Liver (tissue), 9 donors: ENCODE results near the gene TTLL7. TPM values are rescaled to one million over a fixed set of nuclear protein-coding genes. Genes with fewer than 3 reads are reported as not detected.
A peak's percentile ranks its signal among the peaks of the same experiment; 100 is the strongest.

Experiments
- DNase-seq: peaks from one replicate; pipeline ENCODE4 v3.0.0-alpha.2; 2017; ENCODE audit warnings: low spot score
- H3K27ac ChIP-seq, 2 donors: one replicate each; pipeline ENCODE4 v1.7.0; 2013; ENCODE audit warnings: inconsistent platforms in 2 of 2, low read length in 2 of 2, control low read depth in 1 of 2, low read depth in 1 of 2, mild to moderate bottlenecking in 1 of 2
- H3K27me3 ChIP-seq, 4 donors: one replicate each; pipeline versions ENCODE4 v1.6.1 to v1.7.0; 2013; ENCODE audit warnings: low read length in 3 of 4, inconsistent platforms in 1 of 4, mild to moderate bottlenecking in 1 of 4, moderate library complexity in 1 of 4; ENCODE audit not compliant: control insufficient read depth in 4 of 4, insufficient read depth in 4 of 4
- H3K36me3 ChIP-seq, 4 donors: one replicate each; pipeline versions ENCODE4 v1.6.1 to v1.7.0; 2013; ENCODE audit warnings: low read length in 3 of 4, mild to moderate bottlenecking in 3 of 4, low read depth in 1 of 4, moderate library complexity in 1 of 4; ENCODE audit not compliant: control insufficient read depth in 4 of 4, insufficient read depth in 3 of 4
- H3K4me1 ChIP-seq, 4 donors: one replicate each; pipeline versions ENCODE4 v1.6.1 to v1.7.0; 2013; ENCODE audit warnings: low read length in 3 of 4, mild to moderate bottlenecking in 3 of 4, moderate library complexity in 1 of 4; ENCODE audit not compliant: control insufficient read depth in 4 of 4, insufficient read depth in 4 of 4
- H3K4me3 ChIP-seq, 3 donors: one replicate each; pipeline versions ENCODE4 v1.6.1 to v1.7.0; 2013; ENCODE audit warnings: low read length in 3 of 3, control low read depth in 1 of 3, low read depth in 1 of 3, mild to moderate bottlenecking in 1 of 3
- H3K9ac ChIP-seq, 2 donors: one replicate each; pipeline ENCODE4 v1.7.0; 2013; ENCODE audit warnings: low read length in 2 of 2, mild to moderate bottlenecking in 2 of 2, moderate library complexity in 2 of 2, control low read depth in 1 of 2, low read depth in 1 of 2
- H3K9me3 ChIP-seq, 4 donors: one replicate each; pipeline versions ENCODE4 v1.6.1 to v1.7.0; 2013; ENCODE audit warnings: low read length in 3 of 4; ENCODE audit not compliant: control insufficient read depth in 4 of 4
- EGR1 ChIP-seq, 2 donors: IDR thresholded peaks; 2 replicates each; pipeline ENCODE4 v1.6.1; 2016 to 2018; ENCODE audit warnings: antibody characterized with exemption in 2 of 2, low read depth in 2 of 2
- FOXA1 ChIP-seq: IDR thresholded peaks from 2 replicates; pipeline ENCODE4 v1.6.1; 2016; ENCODE audit warnings: antibody characterized with exemption
- FOXA2 ChIP-seq: IDR thresholded peaks from 2 replicates; pipeline ENCODE4 v1.6.1; 2016; ENCODE audit warnings: antibody characterized with exemption
- GABPA ChIP-seq, 2 donors: IDR thresholded peaks in 1 of 2; conservative IDR thresholded peaks in 1 of 2; 2 replicates each; pipeline ENCODE4 v1.6.1; 2016; ENCODE audit warnings: antibody characterized with exemption in 2 of 2, mild to moderate bottlenecking in 1 of 2, moderate library complexity in 1 of 2
- HNF4A ChIP-seq, 2 donors: conservative IDR thresholded peaks; 2 replicates each; pipeline ENCODE4 v1.6.1; 2016; ENCODE audit warnings: antibody characterized with exemption in 2 of 2, mild to moderate bottlenecking in 2 of 2
- HNF4G ChIP-seq: IDR thresholded peaks from 2 replicates; pipeline ENCODE4 v1.6.1; 2016; ENCODE audit warnings: antibody characterized with exemption
- JUND ChIP-seq, 2 donors: IDR thresholded peaks; 2 replicates each; pipeline ENCODE4 v1.6.1; 2016; ENCODE audit warnings: antibody characterized with exemption in 2 of 2
- MAX ChIP-seq: IDR thresholded peaks from 2 replicates; pipeline ENCODE4 v1.6.1; 2016; ENCODE audit warnings: antibody characterized with exemption
- NR2F2 ChIP-seq: IDR thresholded peaks from 2 replicates; pipeline ENCODE4 v1.6.1; 2016; ENCODE audit warnings: antibody characterized with exemption
- RAD21 ChIP-seq, 2 donors: IDR thresholded peaks; 2 replicates each; pipeline ENCODE4 v1.6.1; 2016; ENCODE audit warnings: antibody characterized with exemption in 2 of 2, mild to moderate bottlenecking in 2 of 2
- REST ChIP-seq: IDR thresholded peaks from 2 replicates; pipeline ENCODE4 v1.6.1; 2016; ENCODE audit warnings: antibody characterized with exemption, mild to moderate bottlenecking
- RXRA ChIP-seq, 2 donors: IDR thresholded peaks; 2 replicates each; pipeline ENCODE4 v1.6.1; 2017 to 2018; ENCODE audit warnings: antibody characterized with exemption in 2 of 2, mild to moderate bottlenecking in 1 of 2
- SP1 ChIP-seq: IDR thresholded peaks from 2 replicates; pipeline ENCODE4 v1.6.1; 2018; ENCODE audit warnings: antibody characterized with exemption, mild to moderate bottlenecking
- TAF1 ChIP-seq: conservative IDR thresholded peaks from 2 replicates; pipeline ENCODE4 v1.6.1; 2016; ENCODE audit warnings: antibody characterized with exemption, mild to moderate bottlenecking
- YY1 ChIP-seq: IDR thresholded peaks from 2 replicates; pipeline ENCODE4 v1.6.1; 2016; ENCODE audit warnings: antibody characterized with exemption, mild to moderate bottlenecking
- WGBS: extraction: QIAGEN DNeasy Blood & Tissue Kit; methylation state at CpG from one replicate; pipeline ENCODE4 v1.1.7; 2013; 5-methylcytosine and 5-hydroxymethylcytosine counted together
- polyA plus RNA-seq, 2 donors: library from polyadenylated mRNA; stranded (reverse) in 1 of 2; unstranded in 1 of 2; fragments of 200-250 nt in 1 of 2; fragments of >200 nt in 1 of 2; fragmentation: Nextera tagmentation in 1 of 2; extraction: Ambion mirVana in 1 of 2; gene quantifications; one replicate each; pipeline versions ENCODE4 v1.2.1 to v1.2.3, GENCODE V29; 2013 to 2015
- total RNA-seq, 2 donors: library from RNA; depleted of rRNA; stranded (reverse); fragments of >200 nt; gene quantifications; one replicate each; pipeline ENCODE4 v1.2.3, GENCODE V29; 2014
- TF ChIP-seq, protein P1 (sequence below): IDR thresholded peaks from 2 replicates; pipeline ENCODE4 v1.6.1; 2016; ENCODE audit warnings: antibody characterized with exemption
- TF ChIP-seq, protein P2 (sequence below): fragments of 150-350 bp; IDR thresholded peaks from 2 replicates; pipeline ENCODE4 v1.5.1; 2017; ENCODE audit warnings: improper control_type of control experiment, low read depth, low read length; ENCODE audit not compliant: missing input control
- donor health status: healthy.
- donor health status: healthy.
- donor health status: healthy.
- donor health status: healthy.
- donor health status: healthy.

Gene TTLL7
- total and polyA plus RNA-seq, 4 donors, result 1.1 to 6.0 (median 1.9) TPM

DNA sequence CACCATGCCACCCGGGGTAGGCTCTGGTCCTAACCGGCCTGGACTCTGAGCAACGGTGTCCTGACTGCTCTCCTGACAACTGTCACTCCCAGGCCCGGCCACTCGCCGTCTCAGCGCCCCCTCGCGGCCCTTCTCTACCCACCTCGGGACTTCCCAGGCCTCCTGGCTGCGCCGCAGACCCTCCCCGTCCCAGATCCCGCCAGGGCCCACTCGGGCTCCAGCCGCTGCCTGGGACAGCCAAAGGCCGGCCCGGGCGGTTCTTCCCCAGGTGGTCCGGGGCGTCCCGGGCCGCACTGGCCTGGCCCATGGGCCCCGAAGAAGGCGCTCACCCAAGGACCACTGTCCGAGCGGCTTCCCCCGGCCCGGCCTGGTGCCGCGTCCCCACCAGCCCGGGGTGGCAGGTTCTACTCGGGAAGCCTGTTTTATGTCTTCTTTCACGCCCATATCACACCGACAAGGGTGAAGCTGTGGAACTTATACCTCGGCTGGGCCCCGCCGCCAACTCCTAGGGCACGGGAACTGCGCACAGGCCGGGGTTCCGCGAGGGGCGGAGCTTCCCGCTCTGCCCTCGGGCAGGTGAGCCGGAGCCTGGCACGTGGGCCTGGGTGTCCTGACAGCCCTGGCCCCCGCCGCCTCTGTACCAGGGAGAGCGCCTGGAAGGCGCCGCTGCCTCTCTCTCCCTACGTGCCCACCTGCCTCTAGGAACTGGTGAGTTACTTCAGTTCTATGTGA is 138.3 kb downstream of the TTLL7 start:
- Histone ChIP-seq H3K4me1 (peaks cover 0 to 18% (median 9%) of the 10 kb centered on the region in 4 donors), H3K4me3 (peak overlapping the region; percentile 59 to 80 (median 73)), H3K9ac (peak overlapping the region; percentile 82 to 99), H3K27me3 (no peaks in the 10 kb centered on the region), H3K27ac (peak overlapping the region; percentile 97 to 99), H3K36me3 (no peaks in the 10 kb centered on the region), H3K9me3 (no peaks in the 10 kb centered on the region)
- DNase-seq, result peak; percentile 81
- 4% methylated on average over 54 of the region's 54 CpGs for WGBS
- TF ChIP-seq YY1 (peak; percentile 42), RAD21 (IDR thresholded peaks at IDR 0.05) (peak; percentile 82 to 87), RXRA (IDR thresholded peaks at IDR 0.05) (no peak), GABPA (IDR thresholded peaks at IDR 0.05 in 1 of 2, conservative IDR thresholded peaks at IDR 0.05 in 1 of 2) (no peak), MAX (no peak), SP1 (no peak), REST (peak; percentile 60), TAF1 (no peak), EGR1 (IDR thresholded peaks at IDR 0.05; ENCODE audit: low read depth in 2 of 2) (no peak), HNF4A (conservative IDR thresholded peaks at IDR 0.05) (peak; percentile 36 to 40)
- TF ChIP-seq, protein P1, sequence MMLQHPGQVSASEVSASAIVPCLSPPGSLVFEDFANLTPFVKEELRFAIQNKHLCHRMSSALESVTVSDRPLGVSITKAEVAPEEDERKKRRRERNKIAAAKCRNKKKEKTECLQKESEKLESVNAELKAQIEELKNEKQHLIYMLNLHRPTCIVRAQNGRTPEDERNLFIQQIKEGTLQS, result no peak
- TF ChIP-seq, protein P2, sequence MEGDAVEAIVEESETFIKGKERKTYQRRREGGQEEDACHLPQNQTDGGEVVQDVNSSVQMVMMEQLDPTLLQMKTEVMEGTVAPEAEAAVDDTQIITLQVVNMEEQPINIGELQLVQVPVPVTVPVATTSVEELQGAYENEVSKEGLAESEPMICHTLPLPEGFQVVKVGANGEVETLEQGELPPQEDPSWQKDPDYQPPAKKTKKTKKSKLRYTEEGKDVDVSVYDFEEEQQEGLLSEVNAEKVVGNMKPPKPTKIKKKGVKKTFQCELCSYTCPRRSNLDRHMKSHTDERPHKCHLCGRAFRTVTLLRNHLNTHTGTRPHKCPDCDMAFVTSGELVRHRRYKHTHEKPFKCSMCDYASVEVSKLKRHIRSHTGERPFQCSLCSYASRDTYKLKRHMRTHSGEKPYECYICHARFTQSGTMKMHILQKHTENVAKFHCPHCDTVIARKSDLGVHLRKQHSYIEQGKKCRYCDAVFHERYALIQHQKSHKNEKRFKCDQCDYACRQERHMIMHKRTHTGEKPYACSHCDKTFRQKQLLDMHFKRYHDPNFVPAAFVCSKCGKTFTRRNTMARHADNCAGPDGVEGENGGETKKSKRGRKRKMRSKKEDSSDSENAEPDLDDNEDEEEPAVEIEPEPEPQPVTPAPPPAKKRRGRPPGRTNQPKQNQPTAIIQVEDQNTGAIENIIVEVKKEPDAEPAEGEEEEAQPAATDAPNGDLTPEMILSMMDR, result peak; percentile 71

- Histone ChIP-seq H3K36me3 (no peaks in the 10 kb centered on the region), H3K4me1 (peaks cover 0 to 21% (median 9%) of the 10 kb centered on the region in 4 donors), H3K27me3 (no peaks in the 10 kb centered on the region), H3K4me3 (no peak overlapping the region), H3K9me3 (no peaks in the 10 kb centered on the region), H3K9ac (no peak overlapping the region), H3K27ac (no peak overlapping the region)
- DNase-seq, result no peak
- 93% methylated on average over 2 of the region's 2 CpGs for WGBS
- TF ChIP-seq EGR1 (IDR thresholded peaks at IDR 0.05; ENCODE audit: low read depth in 2 of 2), result no peak
- no peak for TF ChIP-seq NR2F2
- no peak for TF ChIP-seq FOXA1
- no peak for TF ChIP-seq REST
- TF ChIP-seq, protein P2, result no peak
- no peak for TF ChIP-seq GABPA (IDR thresholded peaks at IDR 0.05 in 1 of 2, conservative IDR thresholded peaks at IDR 0.05 in 1 of 2)
- TF ChIP-seq JUND (IDR thresholded peaks at IDR 0.05), result no peak
- no peak for TF ChIP-seq TAF1
- TF ChIP-seq, protein P1, result no peak
- TF ChIP-seq SP1, result no peak
- no peak for TF ChIP-seq HNF4G
- TF ChIP-seq HNF4A (conservative IDR thresholded peaks at IDR 0.05), result no peak
- TF ChIP-seq RXRA (IDR thresholded peaks at IDR 0.05), result no peak
- TF ChIP-seq RAD21 (IDR thresholded peaks at IDR 0.05), result no peak
- TF ChIP-seq FOXA2, result no peak
- TF ChIP-seq MAX, result no peak
Measured at GRCh38 chr1:83857716-83858115, 141.2 kb downstream of the TTLL7 start.
